Common myeloid progenitor, CD34-positive (primary cell): ENCODE data around the gene TMEM196.

Experiments used
- CTCF ChIA-PET: fragments of 350-600 bp; sonication (Branson Sonifier 250); formaldehyde crosslinking; loops from one replicate; lab custom pipeline; 2021; ENCODE audit warnings: antibody characterized with exemption; lab: Charles Lee
- POLR2A ChIA-PET: fragments of 350-600 bp; sonication (Branson Sonifier 250); formaldehyde crosslinking; loops from one replicate; lab custom pipeline; 2021; ENCODE audit warnings: antibody characterized with exemption; lab: Charles Lee
- DNase-seq, 3 donors: peaks; one replicate each; pipeline versions ENCODE4 v3.0.0 to v3.0.0-alpha.2; 2013
- H3K27ac ChIP-seq, 2 experiments: 1 replicate in 1 of 2; 2 replicates in 1 of 2; pipeline ENCODE4 v1.7.0; 2013; ENCODE audit warnings: inconsistent platforms in 2 of 2, low read length in 2 of 2, mild to moderate bottlenecking in 2 of 2, low read depth in 1 of 2, moderate library complexity in 1 of 2; ENCODE audit not compliant: severe bottlenecking in 2 of 2, insufficient read depth in 1 of 2, poor library complexity in 1 of 2
- H3K27me3 ChIP-seq, 5 experiments: replicated peaks in 2 of 5; 1 replicate in 3 of 5; 2 replicates in 2 of 5; pipeline versions ENCODE4 v1.6.1 to v1.7.0; 2013; ENCODE audit warnings: low read length in 4 of 5, mild to moderate bottlenecking in 2 of 5, moderate library complexity in 2 of 5, inconsistent platforms in 1 of 5; ENCODE audit not compliant: insufficient read depth in 5 of 5, control insufficient read depth in 4 of 5
- H3K36me3 ChIP-seq, 4 experiments: 1 replicate in 2 of 4; 2 replicates in 2 of 4; pipeline versions ENCODE4 v1.6.1 to v1.7.0; 2013; ENCODE audit warnings: low read length in 3 of 4, control low read depth in 1 of 4, mild to moderate bottlenecking in 1 of 4; ENCODE audit not compliant: control insufficient read depth in 4 of 4, insufficient read depth in 4 of 4
- H3K4me1 ChIP-seq, 4 experiments: 1 replicate in 3 of 4; 2 replicates in 1 of 4; pipeline versions ENCODE4 v1.6.1 to v1.7.1; 2013; ENCODE audit warnings: low read length in 3 of 4, mild to moderate bottlenecking in 3 of 4, control low read depth in 1 of 4, inconsistent platforms in 1 of 4, moderate library complexity in 1 of 4; ENCODE audit not compliant: control insufficient read depth in 4 of 4, insufficient read depth in 4 of 4; ENCODE audit errors: control extremely low read depth in 1 of 4
- H3K4me3 ChIP-seq, 7 experiments: 1 replicate in 4 of 7; 2 replicates in 3 of 7; pipeline versions ENCODE4 v1.5.1 to v1.7.0; 2013; ENCODE audit warnings: mild to moderate bottlenecking in 7 of 7, low read length in 6 of 7, moderate library complexity in 6 of 7, inconsistent platforms in 2 of 7, low read depth in 2 of 7, control low read depth in 1 of 7; ENCODE audit not compliant: insufficient read depth in 4 of 7, control insufficient read depth in 1 of 7; ENCODE audit errors: extremely low read depth in 1 of 7
- H3K9me3 ChIP-seq, 5 experiments: 1 replicate in 4 of 5; 2 replicates in 1 of 5; pipeline versions ENCODE4 v1.6.1 to v1.7.1; 2013; ENCODE audit warnings: low read length in 4 of 5, mild to moderate bottlenecking in 2 of 5, inconsistent platforms in 1 of 5, low read depth in 1 of 5, moderate library complexity in 1 of 5; ENCODE audit not compliant: control insufficient read depth in 4 of 5, insufficient read depth in 2 of 5; ENCODE audit errors: control extremely low read depth in 1 of 5
- WGBS: methylation state at CpG from one replicate; pipeline ENCODE4 v1.1.5; 2013; ENCODE audit not compliant: insufficient coverage; 5-methylcytosine and 5-hydroxymethylcytosine counted together

TMEM196 gene

DNA sequence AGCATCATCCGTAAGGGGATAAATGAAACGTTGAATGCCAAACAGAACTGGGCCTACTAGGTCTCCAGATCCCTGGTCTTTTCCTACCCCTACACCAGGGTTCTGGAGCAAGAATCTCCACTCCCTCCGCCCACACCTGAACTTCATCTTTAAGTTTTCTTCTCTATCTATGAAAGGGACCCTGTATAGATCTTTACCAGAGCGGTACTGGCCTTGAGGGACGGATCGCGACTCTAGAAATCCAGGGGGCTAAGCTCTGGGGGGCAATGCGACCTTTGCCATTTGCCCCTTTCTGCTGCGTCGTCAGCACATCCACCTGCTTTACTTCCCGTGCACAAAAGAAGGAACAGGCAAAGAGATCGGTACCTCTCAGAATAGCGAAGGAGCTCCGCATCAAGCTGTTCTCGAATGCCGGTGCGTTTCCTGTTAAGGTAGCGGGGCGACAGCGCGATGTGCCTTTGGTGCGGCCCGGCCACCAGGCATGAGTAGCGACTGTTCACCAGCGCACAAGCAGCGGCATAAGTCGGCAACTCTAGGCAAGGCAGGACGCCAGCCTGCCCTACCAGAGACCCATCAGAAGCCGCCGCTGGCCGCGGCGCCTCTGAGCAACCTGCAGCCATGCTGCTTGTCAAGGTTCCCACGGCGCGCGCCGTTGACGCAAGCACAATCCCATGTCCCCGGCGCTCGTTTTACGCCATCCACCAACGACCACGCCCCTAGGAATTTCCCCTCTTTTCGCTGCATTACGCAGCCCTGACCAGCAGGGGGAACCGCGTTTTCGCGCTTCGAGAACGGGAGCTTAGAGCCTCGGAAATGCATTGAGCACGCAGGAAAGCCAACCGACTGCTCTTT lies 64.8 kb downstream of the TMEM196 start, which contains the start of gene POLR1F:
Gene POLR1F, minus strand, starts transcription at position 641 of the 852 bp plus-strand sequence. Its CDS starts 21 bp downstream, at position 620.
- WGBS = under 1% methylated on average over 52 of the region's 56 CpGs
- peak within 1 kb of the TSS; percentile 93 to 100 (median 95) for H3K4me3 ChIP-seq
- H3K27ac ChIP-seq = peak within 1 kb of the TSS; percentile 86 to 93
- H3K4me1 ChIP-seq = peaks cover 12 to 33% (median 23%) of the 10 kb centered on the region in 4 experiments
- ChIA-PET POLR2A (interaction anchor here (0.6 to 1.0 kb wide), 2 partner anchors 9 to 1141 kb away, joined by 3 read pairs; no protein-coding TSS in a partner anchor), CTCF (interaction anchor here (1.0 to 2.3 kb wide), 13 partner anchors 10 to 945 kb away, joined by 3 to 11 read pairs (median 4); no protein-coding TSS in a partner anchor)
- peaks cover 2 to 7% (median 3%) of the 10 kb centered on the region in 4 experiments for H3K36me3 ChIP-seq
- H3K9me3 ChIP-seq = peaks cover 0 to under 1% (median 0%) of the 10 kb centered on the region in 5 experiments
- DNase-seq = peak; percentile 95 to 98 (median 97)
- H3K27me3 ChIP-seq = no peaks in the 10 kb centered on the region

GRCh38 chr7:19707240-19707639 lies 66.2 kb downstream of the TMEM196 start:
- Histone ChIP-seq H3K4me3 (peak overlapping the region in 6 of 7 experiments; percentile 41 to 100 (median 94)), H3K4me1 (peaks cover 12 to 33% (median 23%) of the 10 kb centered on the region in 4 experiments), H3K36me3 (peaks cover 3 to 18% (median 12%) of the 10 kb centered on the region in 4 experiments), H3K27ac (peak overlapping the region in 1 of 2 experiments; percentile 86), H3K27me3 (no peaks in the 10 kb centered on the region), H3K9me3 (peaks cover 0 to 5% (median 0%) of the 10 kb centered on the region in 5 experiments)
- ChIA-PET POLR2A (no interaction called here), CTCF (no interaction called here)
- WGBS = 90% methylated on average over 3 of the region's 3 CpGs
- no peak for DNase-seq

- H3K36me3 ChIP-seq = peaks cover 3 to 32% (median 18%) of the 10 kb centered on the region in 4 experiments
- H3K9me3 ChIP-seq = peaks cover 0 to 5% (median 0%) of the 10 kb centered on the region in 5 experiments
- H3K27ac ChIP-seq = peak overlapping the region in 1 of 2 experiments; percentile 10
- peak overlapping the region in 1 of 7 experiments; percentile 93 for H3K4me3 ChIP-seq
- POLR2A ChIA-PET = no interaction called here
- H3K4me1 ChIP-seq = peaks cover 12 to 33% (median 23%) of the 10 kb centered on the region in 4 experiments
- CTCF ChIA-PET = no interaction called here
- no peaks in the 10 kb centered on the region for H3K27me3 ChIP-seq
- WGBS = 90% methylated on average over 2 of the region's 2 CpGs
- no peak for DNase-seq
Observed at GRCh38 chr7:19705663-19706062, 67.8 kb downstream of the TMEM196 start.

GRCh38 chr7:19701471-19701870 lies 71.9 kb downstream of the TMEM196 start:
- Histone ChIP-seq H3K4me1 (peaks cover 0 to 6% (median 5%) of the 10 kb centered on the region in 4 experiments), H3K4me3 (no peak overlapping the region), H3K9me3 (peaks cover 0 to 5% (median 0%) of the 10 kb centered on the region in 5 experiments), H3K36me3 (peaks cover 9 to 63% (median 35%) of the 10 kb centered on the region in 4 experiments), H3K27me3 (no peaks in the 10 kb centered on the region), H3K27ac (peak overlapping the region in 1 of 2 experiments; percentile 15)
- WGBS = 97% methylated on average over 3 of the region's 4 CpGs
- POLR2A ChIA-PET = interaction anchor here (0.8 to 1.1 kb wide), 2 partner anchors 10 to 11 kb away, joined by 3 to 4 read pairs; no protein-coding TSS in a partner anchor
- no peak for DNase-seq
- CTCF ChIA-PET = interaction anchor here (1.0 kb wide), 1 partner anchor 897 kb away, joined by 3 read pairs; no protein-coding TSS in a partner anchor

DNA sequence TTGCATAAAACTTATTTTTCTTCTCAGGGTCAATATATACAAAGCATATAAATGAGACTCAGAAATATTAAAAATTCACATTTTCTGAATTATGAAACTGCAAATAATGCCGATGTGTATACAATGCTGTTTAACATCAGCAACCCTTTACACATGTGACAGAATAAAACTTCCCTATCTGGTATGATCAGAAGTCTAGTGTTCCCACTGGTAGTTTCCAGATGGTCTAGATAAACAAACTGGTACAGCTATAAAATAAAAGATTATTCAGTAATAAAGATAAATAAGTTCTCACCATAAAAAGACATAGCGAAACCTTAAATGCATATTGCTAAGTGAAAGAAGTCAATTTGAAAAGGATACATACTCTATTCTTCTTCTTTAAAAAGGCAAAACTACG lies 72.5 kb downstream of the TMEM196 start:
- H3K36me3 ChIP-seq = peaks cover 9 to 66% (median 35%) of the 10 kb centered on the region in 4 experiments
- peaks cover 0 to 2% (median under 1%) of the 10 kb centered on the region in 4 experiments for H3K4me1 ChIP-seq
- no peak overlapping the region for H3K27ac ChIP-seq
- no peaks in the 10 kb centered on the region for H3K27me3 ChIP-seq
- ChIA-PET POLR2A (interaction anchor here (1.1 kb wide), 1 partner anchor 10 kb away, joined by 3 read pairs; no protein-coding TSS in a partner anchor), CTCF (interaction anchor here (1.0 to 1.1 kb wide), 3 partner anchors 9 to 897 kb away, joined by 3 read pairs; no protein-coding TSS in a partner anchor)
- WGBS = no CpG with 5 or more reads among the region's 3 CpGs
- no peak for DNase-seq
- no peak overlapping the region for H3K4me3 ChIP-seq
- peaks cover 0 to 5% (median 0%) of the 10 kb centered on the region in 5 experiments for H3K9me3 ChIP-seq

GRCh38 chr7:19698331-19698730 lies 75.1 kb downstream of the TMEM196 start:
- no peak for DNase-seq
- CTCF ChIA-PET = interaction anchor here (2.7 kb wide), 1 partner anchor 11 kb away, joined by 11 read pairs; the partner anchor contains the start of gene POLR1F
- WGBS = 79% methylated on average over 2 of the region's 3 CpGs
- Histone ChIP-seq H3K27me3 (no peaks in the 10 kb centered on the region), H3K9me3 (peaks cover 0 to 5% (median 0%) of the 10 kb centered on the region in 5 experiments), H3K4me1 (no peaks in the 10 kb centered on the region), H3K36me3 (peaks cover 5 to 61% (median 31%) of the 10 kb centered on the region in 4 experiments), H3K27ac (no peak overlapping the region), H3K4me3 (no peak overlapping the region)
- POLR2A ChIA-PET = no interaction called here
